Measurements from ENCODE around the gene UBA3. TPM values are rescaled to one million over a fixed set of nuclear protein-coding genes. Genes with fewer than 3 reads are reported as not detected.
A peak's percentile ranks its signal among the peaks of the same experiment; 100 is the strongest.

UBA3 gene
- total RNA-seq, 2 donors from 2014 or later: 68.0 to 95.2 TPM

- peak overlapping the region; percentile 90 for H3K4me3 Mint-ChIP-seq
- H3K36me3 Mint-ChIP-seq (ENCODE audit: low read depth): peaks cover 97% of the 10 kb centered on the region
- no peak for ATAC-seq (replicated peaks)
- peak overlapping the region; percentile 96 for H3K27ac Mint-ChIP-seq
- H3K27me3 Mint-ChIP-seq: no peaks in the 10 kb centered on the region
- peaks cover 65% of the 10 kb centered on the region for H3K4me1 Mint-ChIP-seq
- H3K9me3 Mint-ChIP-seq: no peaks in the 10 kb centered on the region
These were observed 11.3 kb upstream of the UBA3 start for GRCh38 chr3:69091389-69092029.

GRCh38 chr3:69090021-69090420 is 9.9 kb upstream of the UBA3 start:
- peaks cover 55% of the 10 kb centered on the region for H3K4me1 Mint-ChIP-seq
- peak overlapping the region; percentile 90 for H3K4me3 Mint-ChIP-seq
- no peak for ATAC-seq (replicated peaks)
- H3K27me3 Mint-ChIP-seq: no peaks in the 10 kb centered on the region
- peak overlapping the region; percentile 96 for H3K27ac Mint-ChIP-seq
- H3K36me3 Mint-ChIP-seq (ENCODE audit: low read depth): peaks cover 97% of the 10 kb centered on the region
- H3K9me3 Mint-ChIP-seq: no peaks in the 10 kb centered on the region

DNA sequence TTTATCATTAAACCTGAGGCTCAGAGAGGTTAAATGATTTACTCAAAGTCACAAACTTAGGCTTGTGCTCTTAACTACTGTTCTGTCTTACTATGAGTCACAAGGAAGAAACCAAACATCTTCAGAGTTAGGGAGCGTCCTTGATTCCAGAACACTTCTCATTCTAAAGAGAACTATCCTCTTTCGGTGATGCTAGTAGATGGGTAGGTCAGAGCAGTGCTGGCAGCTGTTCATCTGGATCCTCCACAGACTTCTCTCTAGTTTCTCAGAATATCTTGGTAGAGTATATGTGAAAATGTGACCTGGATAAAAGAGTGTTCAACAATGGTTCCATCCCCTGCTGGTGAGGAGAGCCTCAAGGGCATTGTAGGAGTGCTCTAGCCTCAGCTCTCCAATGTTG is 7.9 kb upstream of the UBA3 start:
- peak overlapping the region; percentile 90 for H3K4me3 Mint-ChIP-seq
- peak; percentile 33 for ATAC-seq (replicated peaks)
- H3K27ac Mint-ChIP-seq: peak overlapping the region; percentile 96
- H3K27me3 Mint-ChIP-seq: no peaks in the 10 kb centered on the region
- peaks cover 84% of the 10 kb centered on the region for H3K36me3 Mint-ChIP-seq (ENCODE audit: low read depth)
- peaks cover 53% of the 10 kb centered on the region for H3K4me1 Mint-ChIP-seq
- no peaks in the 10 kb centered on the region for H3K9me3 Mint-ChIP-seq

DNA sequence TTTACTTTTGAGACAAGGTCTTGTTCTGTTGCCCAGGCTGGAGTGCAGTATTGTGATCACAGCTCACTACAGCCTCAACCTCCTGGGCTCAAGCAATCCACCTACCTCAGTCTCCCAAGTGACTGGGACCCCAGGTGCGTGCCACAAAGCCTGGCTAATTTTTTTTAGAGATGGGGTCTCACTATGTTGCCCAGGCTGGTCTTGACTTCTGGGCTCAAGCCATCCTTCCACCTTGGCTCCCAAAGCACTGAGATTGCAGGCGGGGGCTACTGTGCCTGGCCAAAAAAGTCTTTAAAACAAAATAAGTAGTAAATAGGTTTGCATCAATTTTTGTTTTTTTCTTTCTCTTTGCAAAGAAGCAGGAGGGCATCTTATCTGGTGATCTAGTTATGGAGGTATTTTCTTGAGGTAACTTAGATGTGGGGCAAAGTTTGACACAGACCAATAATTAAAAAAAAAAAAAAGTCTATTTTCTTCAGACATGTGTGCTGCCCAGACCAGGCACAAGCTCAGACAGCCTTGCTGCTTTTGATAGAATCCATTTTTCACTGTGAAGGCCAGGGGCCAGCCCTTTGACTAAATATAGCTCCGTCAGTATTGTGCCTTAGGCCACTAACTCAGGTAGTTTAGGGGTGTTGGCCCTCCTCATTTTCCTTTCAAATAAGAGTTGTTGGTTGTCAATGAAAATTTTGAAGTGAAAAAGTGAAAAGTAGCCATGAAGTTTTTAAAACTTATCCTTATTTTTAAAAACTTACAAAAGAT is 7.0 kb upstream of the UBA3 start:
- Mint-ChIP-seq H3K4me1 (peaks cover 49% of the 10 kb centered on the region), H3K4me3 (peak overlapping the region; percentile 90), H3K27ac (peak overlapping the region; percentile 96), H3K27me3 (no peaks in the 10 kb centered on the region), H3K9me3 (no peaks in the 10 kb centered on the region), H3K36me3 (ENCODE audit: low read depth) (peaks cover 76% of the 10 kb centered on the region)
- ATAC-seq (replicated peaks): no peak

DNA sequence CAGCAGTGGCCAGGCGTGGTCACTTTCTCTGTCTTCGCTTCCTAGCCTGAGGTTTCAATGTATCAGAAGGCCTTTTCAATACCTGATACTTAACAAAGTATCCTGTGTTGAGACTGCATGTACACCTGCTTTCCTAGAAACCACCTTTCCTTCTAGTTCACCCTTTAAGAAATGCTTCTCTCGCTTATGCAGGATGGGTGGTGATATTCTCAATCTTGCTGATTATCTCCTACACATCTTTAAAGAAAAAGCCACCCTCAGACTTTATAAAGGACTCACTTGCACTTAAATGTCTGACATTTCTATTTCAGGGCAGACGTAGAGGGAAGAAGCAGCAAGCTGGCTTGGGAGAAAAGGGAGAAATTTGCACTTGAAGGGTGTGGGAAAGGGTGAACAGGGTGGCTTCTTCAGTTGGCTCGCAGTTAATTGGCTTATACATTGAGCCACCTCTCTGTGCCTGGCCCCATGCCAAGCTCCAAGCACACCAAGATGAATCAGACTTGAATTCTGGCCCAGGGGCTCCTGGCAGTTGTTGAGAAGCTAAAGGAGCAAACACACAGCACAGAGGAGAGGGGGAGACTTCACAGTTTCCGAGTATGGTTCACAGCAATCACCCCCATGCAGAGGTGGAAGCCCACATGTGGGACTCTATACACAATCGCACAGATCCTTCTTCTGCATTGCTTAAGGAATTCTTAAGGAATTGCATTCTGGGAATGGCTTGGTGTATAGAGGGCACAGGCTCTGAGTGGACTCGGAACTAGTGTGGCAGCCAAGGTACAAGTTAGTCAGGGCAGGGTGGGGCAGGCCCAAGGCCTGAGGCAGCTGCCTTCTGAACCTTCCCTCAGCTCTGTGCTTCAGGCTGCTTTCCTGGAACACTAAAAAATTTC is 5.9 kb upstream of the UBA3 start:
- Mint-ChIP-seq H3K27me3 (no peaks in the 10 kb centered on the region), H3K4me3 (peak overlapping the region; percentile 90), H3K36me3 (ENCODE audit: low read depth) (peaks cover 66% of the 10 kb centered on the region), H3K4me1 (peaks cover 48% of the 10 kb centered on the region), H3K9me3 (no peaks in the 10 kb centered on the region), H3K27ac (peak overlapping the region; percentile 96)
- ATAC-seq (replicated peaks): peak; percentile 48

GRCh38 chr3:69085168-69085832 is 5.1 kb upstream of the UBA3 start:
- Mint-ChIP-seq H3K9me3 (no peaks in the 10 kb centered on the region), H3K27me3 (no peaks in the 10 kb centered on the region), H3K4me1 (peaks cover 44% of the 10 kb centered on the region), H3K4me3 (peak overlapping the region; percentile 90), H3K27ac (peak overlapping the region; percentile 96), H3K36me3 (ENCODE audit: low read depth) (peaks cover 58% of the 10 kb centered on the region)
- no peak for ATAC-seq (replicated peaks)

DNA sequence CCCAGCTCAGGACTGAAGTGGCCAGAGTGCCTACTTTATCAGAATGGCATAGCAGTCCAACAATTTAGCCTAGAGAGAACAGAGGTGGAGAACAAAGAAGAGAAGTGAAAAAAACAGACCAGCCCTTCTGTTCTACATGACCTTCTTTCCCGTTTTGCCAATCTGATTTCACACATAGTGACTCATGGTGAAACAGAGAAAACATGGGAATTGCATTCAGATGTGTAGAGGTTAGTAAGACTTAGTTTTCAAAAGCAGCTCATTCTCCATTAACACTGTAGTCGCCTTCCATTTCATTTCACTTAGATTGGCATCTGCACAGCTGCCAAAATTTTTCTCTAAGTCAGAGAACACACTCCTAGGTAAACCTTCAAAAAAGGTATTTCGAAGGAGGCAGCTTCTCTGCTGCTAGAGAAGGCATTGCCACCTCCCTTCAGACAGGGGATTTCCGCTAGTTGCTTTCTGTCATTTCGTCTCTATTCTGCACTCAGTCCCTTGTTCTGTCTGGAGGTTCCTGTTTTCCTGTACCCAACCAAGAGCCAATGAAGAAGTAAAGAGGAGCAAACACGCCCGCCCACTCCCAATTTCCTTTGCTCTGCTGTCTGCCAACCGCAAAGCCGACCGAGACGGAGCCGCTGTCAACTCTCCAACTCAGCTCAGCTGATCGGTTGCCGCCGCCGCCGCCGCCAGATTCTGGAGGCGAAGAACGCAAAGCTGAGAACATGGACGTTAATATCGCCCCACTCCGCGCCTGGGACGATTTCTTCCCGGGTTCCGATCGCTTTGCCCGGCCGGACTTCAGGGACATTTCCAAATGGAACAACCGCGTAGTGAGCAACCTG is 4.4 kb upstream of the UBA3 start, which contains the start of gene ARL6IP5:
TSS of gene ARL6IP5 (plus strand) at position 612 of the 842 bp plus-strand sequence. CDS start at position 723, 111 bp downstream.
- Mint-ChIP-seq H3K4me1 (peaks cover 37% of the 10 kb centered on the region), H3K4me3 (peak within 1 kb of the TSS; percentile 90), H3K27ac (peak within 1 kb of the TSS; percentile 96), H3K9me3 (no peaks in the 10 kb centered on the region), H3K27me3 (no peaks in the 10 kb centered on the region), H3K36me3 (ENCODE audit: low read depth) (peaks cover 51% of the 10 kb centered on the region)
- peak; percentile 43 for ATAC-seq (replicated peaks)

GRCh38 chr3:69082805-69083204 is 2.6 kb upstream of the UBA3 start:
- peak overlapping the region; percentile 96 for H3K27ac Mint-ChIP-seq
- H3K4me3 Mint-ChIP-seq: peak overlapping the region; percentile 90
- peak; percentile 70 for ATAC-seq (replicated peaks)
- peaks cover 49% of the 10 kb centered on the region for H3K36me3 Mint-ChIP-seq (ENCODE audit: low read depth)
- H3K27me3 Mint-ChIP-seq: no peaks in the 10 kb centered on the region
- no peaks in the 10 kb centered on the region for H3K9me3 Mint-ChIP-seq
- H3K4me1 Mint-ChIP-seq: peaks cover 30% of the 10 kb centered on the region

- no peaks in the 10 kb centered on the region for H3K9me3 Mint-ChIP-seq
These were observed 2.2 kb upstream of the UBA3 start for GRCh38 chr3:69082361-69082760.

DNA sequence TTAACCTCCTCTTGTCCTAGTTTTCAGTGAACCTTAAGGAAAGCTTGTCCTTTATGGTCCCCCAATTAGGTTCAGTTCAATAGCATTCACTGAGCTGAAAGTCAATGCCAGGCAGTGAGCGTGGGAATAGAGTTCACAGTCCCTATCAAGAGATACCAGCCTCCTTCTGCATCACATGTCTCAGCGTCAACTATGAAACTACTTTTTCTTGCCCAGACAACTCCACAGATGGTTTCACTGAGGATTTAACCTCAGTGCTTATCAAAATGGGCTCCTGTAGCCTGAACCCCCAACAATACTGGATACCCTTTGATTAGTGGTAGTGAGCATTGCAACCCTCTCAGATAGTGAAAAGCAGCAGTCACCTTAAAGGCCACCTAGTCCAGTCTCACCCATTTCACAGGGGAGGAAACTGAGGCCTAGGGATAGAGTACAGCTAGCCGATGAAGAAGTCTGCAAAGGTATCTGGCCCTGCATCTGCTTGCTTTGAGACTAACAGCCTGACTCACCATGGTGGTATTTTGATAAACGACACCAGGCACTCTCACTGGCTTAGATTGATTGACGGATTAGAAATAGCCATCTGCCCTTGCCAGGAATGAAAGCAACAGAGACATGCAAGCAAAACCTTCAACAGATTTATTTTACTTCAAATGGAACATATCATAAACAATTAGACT is 1.6 kb upstream of the UBA3 start:
- Mint-ChIP-seq H3K9me3 (no peaks in the 10 kb centered on the region), H3K36me3 (ENCODE audit: low read depth) (peaks cover 50% of the 10 kb centered on the region), H3K4me3 (peak overlapping the region; percentile 90), H3K4me1 (peaks cover 35% of the 10 kb centered on the region), H3K27me3 (no peaks in the 10 kb centered on the region), H3K27ac (peak overlapping the region; percentile 96)
- no peak for ATAC-seq (replicated peaks)

More at GRCh38 chr3:69082361-69082760, 2.2 kb upstream of the UBA3 start:
- Mint-ChIP-seq H3K27ac (peak overlapping the region; percentile 96), H3K4me3 (peak overlapping the region; percentile 90), H3K27me3 (no peaks in the 10 kb centered on the region), H3K4me1 (peaks cover 31% of the 10 kb centered on the region), H3K36me3 (ENCODE audit: low read depth) (peaks cover 49% of the 10 kb centered on the region)
- no peak for ATAC-seq (replicated peaks)

- peaks cover 32% of the 10 kb centered on the region for H3K4me1 Mint-ChIP-seq
These were observed 651 bp downstream of the UBA3 start for GRCh38 chr3:69079269-69080159.

GRCh38 chr3:69072928-69073327 is 7.2 kb downstream of the UBA3 start:
- H3K27me3 Mint-ChIP-seq: no peaks in the 10 kb centered on the region
- no peak overlapping the region for H3K4me3 Mint-ChIP-seq
- peaks cover 23% of the 10 kb centered on the region for H3K4me1 Mint-ChIP-seq
- peaks cover 90% of the 10 kb centered on the region for H3K36me3 Mint-ChIP-seq (ENCODE audit: low read depth)
- no peaks in the 10 kb centered on the region for H3K9me3 Mint-ChIP-seq
- peak overlapping the region; percentile 9 for H3K27ac Mint-ChIP-seq
- no peak for ATAC-seq (replicated peaks)

More at GRCh38 chr3:69079269-69080159, 651 bp downstream of the UBA3 start:
- H3K9me3 Mint-ChIP-seq: no peaks in the 10 kb centered on the region
- no peaks in the 10 kb centered on the region for H3K27me3 Mint-ChIP-seq
- ATAC-seq (replicated peaks): no peak
- H3K4me3 Mint-ChIP-seq: peak overlapping the region; percentile 90
- H3K36me3 Mint-ChIP-seq (ENCODE audit: low read depth): peaks cover 51% of the 10 kb centered on the region
- H3K27ac Mint-ChIP-seq: peak overlapping the region; percentile 90
